HL-60 (cell line): Measurements from ENCODE around the gene HDAC7.

Experiments
- DNase-seq, 2 experiments: peaks; one replicate each; pipeline ENCODE4 v3.0.0-alpha.2; 2010 to 2020; ENCODE audit warnings: low read depth in 1 of 2, low spot score in 1 of 2
- H3K27ac ChIP-seq: fragments of 250-450 bp; sonication (Bioruptor Pico); replicated peaks from 2 replicates; pipeline ENCODE4 v1.5.1; 2020; ENCODE audit warnings: mild to moderate bottlenecking, moderate library complexity
- H3K27me3 ChIP-seq: fragments of 250-450 bp; sonication (Bioruptor Pico); 2 replicates; pipeline ENCODE4 v1.5.1; 2021; ENCODE audit warnings: mild to moderate bottlenecking, moderate library complexity; ENCODE audit not compliant: insufficient read depth, poor library complexity, severe bottlenecking
- H3K4me3 ChIP-seq: replicated peaks from 2 replicates; pipeline ENCODE4 v1.5.1; 2011; ENCODE audit warnings: mild to moderate bottlenecking, control low read depth, low read length; ENCODE audit not compliant: insufficient read depth
- GABPA ChIP-seq: IDR thresholded peaks from 2 replicates; pipeline ENCODE4 v1.6.1; 2012; ENCODE audit warnings: low read depth
- POLR2AphosphoS5 ChIP-seq: IDR thresholded peaks from 2 replicates; pipeline ENCODE4 v1.6.1; 2012; ENCODE audit warnings: low read depth
- REST ChIP-seq: IDR thresholded peaks from 2 replicates; pipeline ENCODE4 v1.6.1; 2012; ENCODE audit warnings: low read depth; ENCODE audit not compliant: insufficient replicate concordance
- SPI1 ChIP-seq: IDR thresholded peaks from 2 replicates; pipeline ENCODE4 v1.6.1; 2012; ENCODE audit warnings: low read depth, mild to moderate bottlenecking, borderline replicate concordance
- TF ChIP-seq, protein P1 (sequence below): IDR thresholded peaks from one replicate; pipeline ENCODE4 v1.5.1; 2011; ENCODE audit warnings: low read length, control low read depth, inconsistent platforms; ENCODE audit not compliant: insufficient read depth

HDAC7 gene

DNA sequence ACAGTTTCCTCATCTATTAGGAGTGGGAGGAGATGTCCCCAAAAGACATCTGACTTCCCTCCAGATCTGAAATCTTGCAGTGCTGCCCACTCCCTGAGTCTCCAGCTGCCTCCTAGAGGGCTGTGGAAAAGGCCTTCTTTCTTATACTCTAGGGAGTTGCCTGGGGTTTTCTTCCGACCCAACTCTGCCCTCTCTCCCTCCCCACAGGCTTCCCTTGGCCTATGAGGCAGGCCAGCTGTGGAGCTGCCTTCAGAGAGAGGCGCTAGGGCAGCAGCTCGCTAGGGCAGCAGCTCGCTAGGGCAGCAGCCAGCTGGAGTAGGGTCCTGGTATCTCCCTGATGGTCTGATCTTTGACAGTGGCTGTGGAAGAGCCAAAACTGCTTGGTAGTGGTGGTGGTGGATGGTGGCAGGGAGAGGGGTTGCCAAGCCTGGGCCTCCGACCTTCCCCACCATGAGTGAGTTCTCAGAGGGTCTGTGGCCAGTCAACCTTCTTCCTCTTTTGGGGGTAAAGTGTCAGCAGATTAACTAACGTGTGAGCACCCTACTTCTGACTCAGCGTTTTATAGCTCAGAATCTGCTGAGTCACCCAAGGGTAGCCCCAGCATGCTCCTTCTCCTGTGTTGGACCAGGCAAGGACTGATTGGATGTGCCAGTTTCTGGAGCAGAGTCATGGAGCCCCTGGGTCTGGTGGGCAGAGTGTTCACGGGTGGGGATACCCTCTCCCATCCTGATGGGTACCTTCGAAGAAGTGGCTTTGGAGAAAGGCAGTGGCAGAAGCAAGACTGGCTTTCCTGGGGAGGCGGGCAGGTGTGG is 44.4 kb downstream of the HDAC7 start:
- DNase-seq = peak; percentile 62 to 71
- Histone ChIP-seq H3K27ac (peak overlapping the region; percentile 57), H3K27me3 (no peaks in the 10 kb centered on the region), H3K4me3 (no peak overlapping the region)
- TF ChIP-seq POLR2AphosphoS5 (no peak), GABPA (no peak), SPI1 (no peak; the same call in 1 of the 2 replicates), REST (no peak)
- TF ChIP-seq, protein P1, sequence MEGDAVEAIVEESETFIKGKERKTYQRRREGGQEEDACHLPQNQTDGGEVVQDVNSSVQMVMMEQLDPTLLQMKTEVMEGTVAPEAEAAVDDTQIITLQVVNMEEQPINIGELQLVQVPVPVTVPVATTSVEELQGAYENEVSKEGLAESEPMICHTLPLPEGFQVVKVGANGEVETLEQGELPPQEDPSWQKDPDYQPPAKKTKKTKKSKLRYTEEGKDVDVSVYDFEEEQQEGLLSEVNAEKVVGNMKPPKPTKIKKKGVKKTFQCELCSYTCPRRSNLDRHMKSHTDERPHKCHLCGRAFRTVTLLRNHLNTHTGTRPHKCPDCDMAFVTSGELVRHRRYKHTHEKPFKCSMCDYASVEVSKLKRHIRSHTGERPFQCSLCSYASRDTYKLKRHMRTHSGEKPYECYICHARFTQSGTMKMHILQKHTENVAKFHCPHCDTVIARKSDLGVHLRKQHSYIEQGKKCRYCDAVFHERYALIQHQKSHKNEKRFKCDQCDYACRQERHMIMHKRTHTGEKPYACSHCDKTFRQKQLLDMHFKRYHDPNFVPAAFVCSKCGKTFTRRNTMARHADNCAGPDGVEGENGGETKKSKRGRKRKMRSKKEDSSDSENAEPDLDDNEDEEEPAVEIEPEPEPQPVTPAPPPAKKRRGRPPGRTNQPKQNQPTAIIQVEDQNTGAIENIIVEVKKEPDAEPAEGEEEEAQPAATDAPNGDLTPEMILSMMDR = no peak

GRCh38 chr12:47774663-47775062 is 45.0 kb downstream of the HDAC7 start:
- DNase-seq = no peak
- TF ChIP-seq SPI1 (no peak), GABPA (no peak), POLR2AphosphoS5 (no peak), REST (no peak)
- TF ChIP-seq, protein P1 = no peak
- H3K27ac ChIP-seq = peak overlapping the region; percentile 57
- H3K27me3 ChIP-seq = no peaks in the 10 kb centered on the region
- no peak overlapping the region for H3K4me3 ChIP-seq

- peak overlapping the region; percentile 47 for H3K27ac ChIP-seq
Measured at GRCh38 chr12:47773858-47774580, 45.7 kb downstream of the HDAC7 start.

More at GRCh38 chr12:47773858-47774580, 45.7 kb downstream of the HDAC7 start:
- Histone ChIP-seq H3K4me3 (peak overlapping the region; percentile 68), H3K27me3 (no peaks in the 10 kb centered on the region)
- peak in 1 of 2 experiments; percentile 14 for DNase-seq
- TF ChIP-seq, protein P1 = no peak
- no peak for TF ChIP-seq SPI1
